K562 treated with DMSO at 1 percent for 48 hours (cell line): ENCODE results near the gene CNOT6L. TPM values are rescaled to one million over a fixed set of nuclear protein-coding genes. Genes with fewer than 3 reads are reported as not detected.

Source experiments
- total RNA-seq: library from RNA; unstranded; fragments of 300-600 nt; gene quantifications from 2 replicates; pipeline ENCODE4 v1.2.3, GENCODE V29; 2022; ENCODE audit warnings: low replicate concordance; ENCODE audit errors: extremely low read depth

CNOT6L gene
- not detected in 2 replicates for total RNA-seq

DNA sequence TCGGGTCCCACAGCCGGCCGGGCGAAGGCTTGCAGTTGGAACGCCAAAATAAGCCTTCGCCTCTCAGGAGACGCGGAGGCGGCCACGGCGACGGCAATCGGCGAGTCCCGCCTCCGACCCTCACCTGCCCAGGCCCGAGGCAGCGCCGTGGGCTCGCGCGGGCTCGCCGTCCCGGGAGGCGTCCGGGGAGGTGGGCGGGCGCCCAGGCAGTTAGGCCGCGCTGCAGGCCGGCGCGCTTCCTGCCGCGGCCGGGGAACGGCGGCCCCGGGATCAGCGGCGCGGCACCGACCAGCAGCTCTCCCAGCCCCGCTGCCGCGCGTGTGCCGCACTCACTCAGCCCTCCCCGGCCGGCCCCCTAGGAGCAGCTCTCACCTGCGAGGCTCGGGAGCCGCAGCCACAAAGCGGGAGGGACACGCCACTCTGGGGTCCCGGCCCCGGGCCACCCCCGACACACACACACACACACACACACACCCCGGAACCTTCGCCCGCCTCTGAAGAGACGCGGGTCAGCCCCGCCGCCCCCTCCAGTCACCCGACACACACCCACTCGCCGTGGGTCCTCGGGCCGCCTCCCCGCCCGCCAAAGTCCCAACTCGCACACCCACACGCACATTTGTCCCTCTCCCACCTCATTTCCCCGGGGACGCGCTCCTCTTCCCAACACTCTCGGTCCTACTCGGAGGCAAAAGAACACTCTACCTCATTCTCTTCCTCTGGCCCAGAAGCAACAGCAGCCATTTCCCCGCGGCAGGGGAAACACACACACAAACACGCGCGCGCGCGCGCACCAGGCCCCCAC is at the start of gene CNOT6L:
TSS of gene CNOT6L (minus strand) at position 767 of the 802 bp plus-strand sequence. CDS start at position 707, 60 bp downstream.

DNA sequence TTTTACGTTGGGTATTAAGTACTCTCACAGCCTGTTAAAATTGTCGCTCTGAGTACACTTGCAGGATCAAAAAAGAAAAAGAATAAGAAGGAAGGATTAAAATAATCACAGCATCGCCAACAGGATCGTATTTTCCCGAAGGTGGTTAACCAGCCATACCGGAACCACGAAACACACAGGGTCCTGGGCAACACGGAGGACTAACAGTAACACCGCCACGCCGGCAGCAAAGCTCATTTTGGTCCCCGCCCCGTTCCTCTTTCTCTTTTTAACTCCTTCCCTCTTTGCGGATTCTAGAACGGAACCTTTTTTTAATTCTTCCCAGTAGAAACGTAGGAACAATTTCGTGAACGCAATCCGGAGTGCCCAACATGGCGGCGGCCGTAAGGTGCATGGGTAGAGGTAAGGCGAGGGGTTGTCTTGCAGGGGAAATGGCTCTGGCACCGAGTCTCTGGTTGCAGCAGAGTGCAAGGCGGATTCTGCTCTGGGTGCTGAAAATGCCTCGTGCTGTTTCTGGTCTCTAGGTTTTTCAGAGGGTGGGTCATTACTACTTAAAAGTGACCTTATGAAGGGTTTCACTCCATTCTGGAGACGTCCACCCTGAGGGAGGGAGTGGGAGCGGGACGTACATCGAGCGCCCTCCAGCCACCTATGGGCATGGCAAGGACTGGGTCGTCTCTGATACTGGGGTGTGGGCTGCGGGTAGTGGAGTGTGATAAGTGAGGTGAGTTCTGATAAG is 43.5 kb upstream of the CNOT6L start, which contains the start of gene MRPL1:
TSS of gene MRPL1 (plus strand) at position 353 of the 739 bp plus-strand sequence. CDS start at position 372, 19 bp downstream.

Other genes with a start within 250 kb of the CNOT6L start
- not detected in 2 replicates for gene CXCL13, start 213.5 kb downstream of the CNOT6L start, total RNA-seq
- gene MRPL1, start 43.5 kb upstream of the CNOT6L start, total RNA-seq, result not detected in 2 replicates
- not detected in 2 replicates for gene FRAS1, start 238.0 kb upstream of the CNOT6L start, total RNA-seq